K562 (cell line): ENCODE data around the gene PLXNA3. TPM values are rescaled to one million over a fixed set of nuclear protein-coding genes. Genes with fewer than 3 reads are reported as not detected.

Source experiments
- ASH1L ChIP-seq: fragments of 450-650 bp; IDR thresholded peaks from 2 replicates; pipeline ENCODE4 v1.6.1; 2018; ENCODE audit warnings: borderline replicate concordance, mild to moderate bottlenecking, low read depth; ENCODE audit not compliant: partially characterized antibody
- ATF3 ChIP-seq, 2 experiments: fragments of 450-650 bp in 1 of 2; sonication (generic) in 1 of 2; formaldehyde crosslinking in 1 of 2; IDR thresholded peaks in 1 of 2; conservative IDR thresholded peaks in 1 of 2; 2 replicates each; pipeline versions ENCODE4 v1.6.1 to v1.8.1; 2016 to 2023; ENCODE audit warnings: mild to moderate bottlenecking in 2 of 2, moderate library complexity in 2 of 2, inconsistent platforms in 1 of 2, missing genetic modification reagents in 1 of 2
- CREM ChIP-seq: IDR thresholded peaks from 2 replicates; pipeline ENCODE4 v1.6.1; 2014; ENCODE audit warnings: antibody characterized with exemption, low read depth
- CUX1 ChIP-seq: fragments of 200-800 bp; sonication (Bioruptor generic); IDR thresholded peaks from 2 replicates; pipeline ENCODE4 v1.6.1; 2016; ENCODE audit warnings: missing genetic modification characterization, missing compliant biosample characterization
- EHMT2 ChIP-seq: fragments of 450-650 bp; IDR thresholded peaks from 2 replicates; pipeline ENCODE4 v1.6.1; 2018; ENCODE audit warnings: antibody characterized with exemption
- GATAD2A ChIP-seq: fragments of 450-650 bp; IDR thresholded peaks from 2 replicates; pipeline ENCODE4 v1.6.1; 2017
- MAFK ChIP-seq: IDR thresholded peaks from 2 replicates; pipeline ENCODE4 v1.6.1; 2011; ENCODE audit warnings: low read length, improper control_type of control experiment
- MTA1 ChIP-seq: fragments of 450-650 bp; IDR thresholded peaks from 2 replicates; pipeline ENCODE4 v1.6.1; 2017; ENCODE audit warnings: borderline replicate concordance
- NBN ChIP-seq: fragments of 450-650 bp; IDR thresholded peaks from 2 replicates; pipeline ENCODE4 v1.6.1; 2016; ENCODE audit warnings: low read depth, mild to moderate bottlenecking
- NCOA1 ChIP-seq: fragments of 450-650 bp; IDR thresholded peaks from 2 replicates; pipeline ENCODE4 v1.6.1; 2016; ENCODE audit warnings: low read depth
- NFIC ChIP-seq: fragments of 450-650 bp; IDR thresholded peaks from 2 replicates; pipeline ENCODE4 v1.6.1; 2017; ENCODE audit warnings: mild to moderate bottlenecking, inconsistent platforms
- NFYB ChIP-seq: IDR thresholded peaks from 2 replicates; pipeline ENCODE4 v1.6.1; 2011; ENCODE audit warnings: mild to moderate bottlenecking, moderate library complexity; ENCODE audit not compliant: insufficient read length; ENCODE audit errors: extremely low read depth
- POLR3G ChIP-seq: IDR thresholded peaks from 2 replicates; pipeline ENCODE4 v1.6.1; 2011; ENCODE audit not compliant: insufficient read length, insufficient replicate concordance; ENCODE audit errors: extremely low read depth
- POU5F1 ChIP-seq: fragments of 150-350 bp; IDR thresholded peaks from 2 replicates; pipeline ENCODE4 v1.6.1; 2014; ENCODE audit warnings: borderline replicate concordance, low read length, low read depth, mild to moderate bottlenecking; ENCODE audit not compliant: partially characterized antibody
- RB1 ChIP-seq: fragments of 450-650 bp; IDR thresholded peaks from 2 replicates; pipeline ENCODE4 v1.6.1; 2017; ENCODE audit warnings: low read depth, mild to moderate bottlenecking
- SPI1 ChIP-seq: IDR thresholded peaks from 2 replicates; pipeline ENCODE4 v1.6.1; 2011; ENCODE audit warnings: low read depth, low read length, control low read depth, borderline replicate concordance
- SRSF3 ChIP-seq: fragments of 200-400 bp; formaldehyde crosslinking; IDR thresholded peaks from 2 replicates; pipeline ENCODE4 v1.6.1; 2016; ENCODE audit warnings: mild to moderate bottlenecking, low read length, moderate library complexity; ENCODE audit not compliant: insufficient read depth
- ZC3H11A ChIP-seq: IDR thresholded peaks from 2 replicates; pipeline ENCODE4 v1.6.1; 2012; ENCODE audit warnings: low read depth, low read length, improper control_type of control experiment
- ZNF146 ChIP-seq: IDR thresholded peaks from one replicate; pipeline ENCODE4 v1.6.1; 2018; ENCODE audit warnings: missing compliant biosample characterization; ENCODE audit not compliant: unreplicated experiment
- ZNF3 ChIP-seq: fragments of 250-450 bp; sonication (Bioruptor Pico); IDR thresholded peaks from 2 replicates; pipeline ENCODE4 v1.5.0; 2021; ENCODE audit warnings: mild to moderate bottlenecking, moderate library complexity
- ZNF561 ChIP-seq: fragments of 450-650 bp; formaldehyde crosslinking; conservative IDR thresholded peaks from 2 replicates; pipeline ENCODE4 v1.4.0; 2020; ENCODE audit warnings: mild to moderate bottlenecking, moderate library complexity
- ZNF644 ChIP-seq: fragments of 200-800 bp; sonication (Bioruptor generic); IDR thresholded peaks from 2 replicates; pipeline ENCODE4 v1.6.1; 2016; ENCODE audit warnings: low read depth, missing genetic modification characterization, missing compliant biosample characterization
- ZNF76 ChIP-seq: fragments of 250-450 bp; sonication (Bioruptor Pico); IDR thresholded peaks from 2 replicates; pipeline ENCODE4 v1.4.0; 2020; ENCODE audit warnings: mild to moderate bottlenecking, moderate library complexity, borderline replicate concordance
- ZNF764 ChIP-seq: fragments of 250-450 bp; sonication (Bioruptor Pico); IDR thresholded peaks from 2 replicates; pipeline ENCODE4 v1.4.0; 2020; ENCODE audit warnings: low read depth, mild to moderate bottlenecking, moderate library complexity
- polyA plus RNA-seq, 8 experiments: library from polyadenylated mRNA; depleted of rRNA in 4 of 8; stranded (reverse) in 5 of 8; unstranded in 3 of 8; fragments of >200 nt; fragmentation: Nextera tagmentation in 2 of 8; fragmentation: Illumina TruSeq in 1 of 8; extraction: Ambion mirVana in 2 of 8; extraction: Trizol in 1 of 8; gene quantifications; 2 replicates each; pipeline versions ENCODE4 v1.2.1 to v1.2.3, GENCODE V29; 2011 to 2014; ENCODE audit warnings: inconsistent platforms in 1 of 8, missing spikeins in 1 of 8
- total RNA-seq, 7 experiments: library from RNA; depleted of rRNA in 6 of 7; stranded (reverse); fragments of >200 nt in 6 of 7; fragmentation: Illumina TruSeq in 2 of 7; extraction: Trizol in 2 of 7; gene quantifications; 2 replicates each; pipeline versions ENCODE4 v1.2.1 to v1.2.3, GENCODE V29; 2011 to 2021; ENCODE audit warnings: low replicate concordance in 1 of 7
- TF ChIP-seq, protein P1 (sequence below): sonication (generic); formaldehyde crosslinking; IDR thresholded peaks from 2 replicates; pipeline ENCODE4 v1.8.0; 2022; ENCODE audit warnings: mild to moderate bottlenecking, low read depth, missing genetic modification reagents

Gene PLXNA3
- total and polyA plus RNA-seq, 9 of the 15 experiments (the other 6 are each of a cell fraction or from before 2014, with no cell fraction given), result 0.32 to 47.8 (median 7.5) TPM

DNA sequence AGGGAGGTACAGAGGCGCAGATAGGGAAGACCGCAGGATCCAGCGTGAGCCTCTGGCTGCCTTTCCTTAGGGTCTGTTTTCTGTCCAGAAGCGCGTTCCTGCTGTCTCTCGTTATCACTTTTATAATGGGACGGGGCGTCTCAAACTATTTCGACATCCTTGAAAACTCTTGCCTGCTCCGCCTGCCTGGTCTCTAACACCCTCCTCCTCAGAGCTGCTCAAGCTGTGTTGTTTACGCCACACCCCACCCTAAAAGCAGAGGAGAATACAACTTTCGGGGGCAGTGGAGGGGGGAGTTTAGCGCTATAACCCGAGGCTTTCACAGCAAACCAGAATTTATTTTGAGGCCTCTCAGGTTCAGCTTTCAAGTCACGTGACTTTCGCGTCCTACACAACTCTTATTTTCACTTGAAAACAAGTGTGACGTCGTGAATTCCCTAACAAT is 58.6 kb downstream of the PLXNA3 start (continued):
- TF ChIP-seq, protein P1, sequence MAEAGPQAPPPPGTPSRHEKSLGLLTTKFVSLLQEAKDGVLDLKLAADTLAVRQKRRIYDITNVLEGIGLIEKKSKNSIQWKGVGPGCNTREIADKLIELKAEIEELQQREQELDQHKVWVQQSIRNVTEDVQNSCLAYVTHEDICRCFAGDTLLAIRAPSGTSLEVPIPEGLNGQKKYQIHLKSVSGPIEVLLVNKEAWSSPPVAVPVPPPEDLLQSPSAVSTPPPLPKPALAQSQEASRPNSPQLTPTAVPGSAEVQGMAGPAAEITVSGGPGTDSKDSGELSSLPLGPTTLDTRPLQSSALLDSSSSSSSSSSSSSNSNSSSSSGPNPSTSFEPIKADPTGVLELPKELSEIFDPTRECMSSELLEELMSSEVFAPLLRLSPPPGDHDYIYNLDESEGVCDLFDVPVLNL (CRISPR knock-in tag), result no peak
- no peak for TF ChIP-seq POU5F1
- TF ChIP-seq EHMT2, result no peak
- TF ChIP-seq ATF3 (IDR thresholded peaks at IDR 0.05), result 0 out of 2 replicates have a peak, but pooled peaks have one; percentile 7
- no peak for TF ChIP-seq ATF3 (CRISPR knock-in tag; conservative IDR thresholded peaks at IDR 0.05)
- TF ChIP-seq SRSF3, result no peak
- TF ChIP-seq MTA1, result no peak
- TF ChIP-seq ZNF644 (tag), result no peak
- no peak for TF ChIP-seq RB1
- TF ChIP-seq ZNF76 (CRISPR knock-in tag), result no peak
- no peak for TF ChIP-seq MAFK
- no peak for TF ChIP-seq ASH1L
- no peak for TF ChIP-seq ZNF764 (CRISPR knock-in tag)
- TF ChIP-seq GATAD2A, result no peak
- no peak for TF ChIP-seq POLR3G
- TF ChIP-seq CREM, result no peak
- no peak for TF ChIP-seq ZNF146 (CRISPR knock-in tag)
- no peak for TF ChIP-seq NBN
- TF ChIP-seq ZNF561 (CRISPR knock-in tag), result no peak
- no peak for TF ChIP-seq NFIC
- TF ChIP-seq ZNF3 (CRISPR knock-in tag), result no peak
- no peak for TF ChIP-seq CUX1 (CRISPR knock-in tag)
- no peak for TF ChIP-seq NFYB
- TF ChIP-seq SPI1, result no peak
- no peak for TF ChIP-seq NCOA1
- no peak for TF ChIP-seq ZC3H11A
